Astrocyte (in vitro differentiated cells and primary cell): ENCODE results near the gene LRP1B.

Source experiments
- CTCF ChIP-seq: IDR thresholded peaks from 2 replicates; pipeline ENCODE4 v1.5.1; 2011; ENCODE audit warnings: low read depth, mild to moderate bottlenecking, inconsistent platforms, low read length, moderate library complexity; ENCODE audit not compliant: insufficient read depth
- EZH2 ChIP-seq: IDR thresholded peaks from 2 replicates; pipeline ENCODE4 v1.6.1; 2012; ENCODE audit warnings: mild to moderate bottlenecking, low read length, inconsistent platforms; ENCODE audit not compliant: insufficient read depth

- TF ChIP-seq CTCF: no peak
- TF ChIP-seq EZH2: no peak
Observed at GRCh38 chr2:140786585-140786984, 1344.2 kb downstream of the LRP1B start.
